ENCODE measurements around the gene MPZL2.

The MPZL2 gene

DNA sequence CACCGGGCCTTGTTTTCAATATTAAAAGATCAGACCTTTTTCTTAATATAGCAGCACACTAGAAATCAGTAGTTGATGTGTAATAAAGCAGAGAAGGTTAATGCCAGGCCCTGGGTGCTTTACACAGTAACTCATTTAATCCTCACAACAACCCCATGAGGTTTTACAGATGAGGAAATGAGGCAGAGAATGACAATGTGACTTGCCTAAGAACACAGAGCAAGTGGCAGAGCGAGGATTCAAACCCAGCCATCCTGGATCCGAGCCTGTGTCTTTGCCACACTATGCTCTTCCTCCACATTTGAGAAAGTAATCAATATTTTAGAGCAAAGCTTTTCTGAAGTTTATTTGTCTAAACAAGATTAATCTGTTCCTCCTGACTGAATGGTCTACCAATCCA lies 46.5 kb downstream of the MPZL2 start:
- no peak for DNase-seq (ENCODE audit: low read depth)

DNA sequence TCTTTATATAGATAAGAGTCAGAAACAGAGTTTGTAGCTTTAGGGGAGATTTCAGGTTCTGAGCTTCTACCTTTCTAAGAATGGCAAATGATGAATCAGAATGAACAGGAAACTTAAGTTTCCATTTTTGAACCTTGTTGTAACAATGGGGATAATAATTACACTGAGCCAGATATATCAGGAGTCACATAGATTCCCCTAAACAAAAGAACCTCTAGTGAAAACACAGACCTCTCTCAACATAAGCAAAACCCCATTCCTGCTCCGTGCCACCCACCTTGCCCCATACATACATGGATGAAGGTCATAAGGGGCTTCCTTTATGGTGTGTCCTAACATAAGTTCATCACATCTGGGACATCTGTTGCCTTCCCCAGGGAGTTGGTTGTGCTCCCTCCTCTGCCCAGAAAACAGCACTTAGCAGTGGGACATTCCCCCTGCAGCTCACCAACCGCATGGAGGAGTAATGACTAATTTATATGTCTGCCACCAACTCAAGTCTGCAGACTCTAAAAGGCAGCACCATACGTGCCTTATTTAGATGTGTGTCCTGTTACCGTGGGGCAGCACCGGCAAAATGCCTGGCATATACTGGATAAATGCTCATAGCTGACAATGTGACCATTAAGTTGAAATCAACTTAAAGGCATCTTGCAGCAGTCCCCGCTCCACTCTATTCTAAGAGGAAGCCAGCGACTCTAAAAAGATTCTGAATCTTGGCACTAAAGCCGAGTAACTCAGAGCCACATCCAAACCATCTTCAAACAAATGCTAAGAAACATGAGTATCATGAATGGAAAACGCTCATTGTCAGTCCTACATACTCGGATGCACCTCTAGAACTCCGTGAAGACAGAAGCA lies 47.2 kb downstream of the MPZL2 start:
- no peak for DNase-seq (ENCODE audit: low read depth)

DNA sequence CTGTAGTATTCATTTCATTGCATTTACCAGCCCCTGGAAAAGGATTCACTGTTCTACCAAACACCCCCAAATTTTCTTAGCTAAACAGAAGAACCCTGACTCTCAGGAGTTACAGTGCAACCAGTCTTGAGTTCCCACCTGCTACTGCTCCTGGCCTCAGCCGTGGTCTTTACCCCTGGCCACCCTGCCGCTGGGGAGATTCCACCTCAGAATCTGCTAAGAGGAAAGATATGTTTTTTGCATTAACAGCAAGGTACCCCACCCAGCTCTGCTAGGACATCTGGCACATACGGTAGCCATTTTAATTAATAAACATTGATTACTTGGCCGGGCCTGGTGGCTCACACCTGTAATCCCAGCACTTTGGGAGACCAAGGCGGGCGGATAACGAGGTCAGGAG lies 48.3 kb downstream of the MPZL2 start:
- no peak for DNase-seq (ENCODE audit: low read depth)

DNA sequence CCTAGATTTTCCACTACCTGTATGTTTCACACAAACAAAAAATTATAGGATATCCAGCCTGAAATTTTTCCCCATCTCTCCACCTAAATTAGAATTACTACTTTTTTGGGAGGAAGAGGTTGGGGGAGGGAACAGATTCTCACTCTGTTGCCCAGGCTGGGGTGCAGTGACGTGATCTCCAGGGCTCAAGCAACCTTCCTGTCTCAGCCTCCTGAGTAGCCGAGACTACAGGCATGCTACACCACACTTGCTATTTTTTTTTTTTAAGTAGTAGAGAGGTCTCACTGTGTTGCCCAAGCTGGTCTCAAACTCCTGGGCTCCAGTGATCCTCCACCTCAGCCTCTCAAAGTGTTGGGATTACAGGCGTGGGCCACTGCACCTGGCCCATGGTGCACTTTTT lies 48.8 kb downstream of the MPZL2 start:
- no peak for DNase-seq (ENCODE audit: low read depth)

DNA sequence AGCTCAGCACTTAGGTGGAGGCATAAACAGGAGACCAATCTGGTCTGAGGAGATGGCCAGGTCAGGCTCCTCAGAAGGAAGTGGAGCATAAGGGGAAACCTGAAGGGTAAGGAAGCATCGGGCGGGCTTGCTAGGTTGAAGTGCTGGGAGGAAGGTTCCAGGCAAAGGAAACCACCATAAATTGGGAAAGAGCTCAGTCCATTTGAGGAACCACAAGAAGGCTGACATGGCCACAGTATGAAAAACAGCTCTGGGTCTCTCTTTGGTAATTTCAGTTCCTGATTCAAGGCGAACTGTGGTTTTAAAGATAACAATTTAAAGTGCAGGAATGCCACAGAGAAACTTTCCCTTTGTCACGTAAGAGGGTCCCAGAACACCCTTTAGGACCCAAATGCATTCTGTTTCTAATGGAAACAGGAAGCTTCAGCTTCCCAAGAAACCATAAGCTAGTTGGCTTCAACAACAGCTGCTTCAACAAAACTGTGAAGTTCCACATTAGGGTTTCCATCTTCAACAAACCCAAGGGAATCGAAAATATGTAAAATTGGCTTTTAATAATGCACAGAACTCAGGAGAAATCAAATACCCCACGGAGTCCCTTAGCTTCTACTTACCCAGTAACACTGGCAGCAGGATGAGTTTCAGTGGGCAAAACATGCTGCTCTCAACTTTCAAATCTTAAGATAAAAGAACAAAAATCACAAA lies 49.7 kb downstream of the MPZL2 start:
- DNase-seq (ENCODE audit: low read depth) = no peak

DNA sequence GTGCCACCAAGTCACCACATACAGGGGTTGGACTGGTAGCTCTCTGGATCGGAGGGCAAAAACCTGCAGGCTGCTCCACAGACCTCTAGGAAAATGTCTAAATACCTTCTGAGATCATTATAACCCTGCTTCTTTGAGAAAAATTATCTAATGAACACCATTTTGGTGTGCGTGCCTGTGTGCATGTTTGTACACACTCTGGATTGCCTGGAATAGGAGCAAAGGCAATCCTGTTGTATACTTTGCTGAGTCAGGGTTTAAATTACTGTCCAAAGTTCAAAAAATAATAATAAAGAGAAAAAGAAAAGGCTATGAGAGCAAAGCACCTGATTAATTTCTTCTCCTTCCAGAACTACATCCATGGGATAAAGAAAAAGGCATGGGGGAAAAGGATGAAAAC lies 50.3 kb downstream of the MPZL2 start:
- DNase-seq (ENCODE audit: low read depth) = no peak

DNA sequence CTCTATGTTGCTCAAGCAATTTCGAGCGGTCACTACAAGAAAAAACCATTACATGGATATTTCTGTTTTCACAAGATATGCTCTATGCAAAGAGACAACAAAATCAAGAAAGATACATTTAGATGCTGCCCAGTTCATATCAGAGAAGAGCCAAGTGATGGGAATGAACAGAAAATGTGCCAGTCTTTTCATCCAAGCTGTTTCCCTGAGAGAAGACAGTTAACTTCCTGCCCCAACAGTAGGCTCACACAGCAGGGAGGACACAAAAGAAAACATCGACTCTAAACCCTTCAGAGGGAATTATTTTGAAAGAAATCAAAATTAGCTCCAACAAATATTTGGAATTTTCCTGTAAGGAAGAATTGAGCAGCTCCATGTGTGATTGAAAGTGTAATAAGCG lies 50.9 kb downstream of the MPZL2 start:
- no peak for DNase-seq (ENCODE audit: low read depth)

DNA sequence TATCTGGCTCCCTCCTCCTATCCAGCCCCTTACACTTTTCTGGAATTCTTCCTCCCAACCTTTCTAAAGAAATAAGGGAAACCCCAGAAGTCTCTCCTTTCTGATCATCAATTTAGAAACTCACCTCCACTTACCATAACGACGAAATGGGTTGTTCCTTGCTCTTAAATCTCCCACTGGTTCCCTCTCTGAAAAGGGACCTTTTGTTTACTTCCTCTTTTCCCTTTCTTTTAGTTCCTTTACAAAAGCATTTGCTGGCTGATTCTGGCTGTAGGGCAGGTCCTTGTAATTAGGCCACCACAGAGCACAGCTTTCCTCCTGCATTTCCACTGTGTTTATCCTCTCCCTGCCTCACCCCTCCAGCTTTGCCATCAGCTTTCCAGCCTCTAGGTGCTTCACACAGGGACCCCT lies 51.3 kb downstream of the MPZL2 start:
- DNase-seq (ENCODE audit: low read depth) = no peak

DNA sequence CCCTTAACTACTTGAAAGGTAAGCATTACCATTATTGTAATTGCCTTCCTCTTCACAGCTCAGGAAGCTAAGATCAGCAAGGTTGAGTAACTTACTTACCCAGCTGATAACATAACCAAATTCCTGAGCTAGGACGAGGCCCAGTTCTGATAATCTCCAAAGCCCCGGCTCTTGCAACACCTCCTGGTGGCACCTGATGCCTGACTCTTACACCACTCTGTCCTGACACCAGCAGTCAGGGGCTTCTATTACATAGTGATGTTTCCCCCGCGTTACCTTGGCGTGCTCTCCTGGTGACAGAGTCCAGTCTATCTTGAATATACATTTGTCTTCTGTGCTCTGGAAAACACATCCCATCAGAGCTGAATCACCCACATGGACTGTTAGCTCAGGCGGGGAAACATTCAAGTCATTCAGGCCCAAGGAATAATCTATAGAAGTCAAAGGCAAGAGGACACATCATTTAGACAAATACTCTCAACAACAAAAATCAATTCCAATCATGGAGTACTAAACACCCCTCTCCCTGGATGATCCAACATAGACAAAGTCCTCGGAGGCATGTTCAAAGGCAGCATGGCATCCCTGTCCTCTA lies 51.9 kb downstream of the MPZL2 start:
- no peak for DNase-seq (ENCODE audit: low read depth)

DNA sequence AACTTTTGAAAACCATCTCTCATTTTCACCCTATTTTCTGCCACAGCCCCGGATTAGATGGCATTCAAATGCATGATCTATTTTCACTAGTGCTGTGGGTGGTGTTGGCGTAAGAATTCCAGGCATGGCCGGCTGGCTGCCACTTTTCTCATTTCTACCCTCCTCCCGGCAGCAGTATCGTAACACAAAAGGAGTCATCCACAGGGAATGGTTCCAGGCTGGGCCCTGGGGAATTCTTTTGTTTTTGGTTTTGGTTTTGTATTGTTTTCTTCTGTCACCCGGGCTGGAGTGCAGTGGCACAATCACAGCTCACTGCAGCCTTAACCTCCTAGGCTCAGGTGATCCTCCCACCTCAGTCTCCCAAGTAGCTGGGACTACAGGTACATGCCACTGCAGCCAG lies 53.1 kb downstream of the MPZL2 start:
- DNase-seq (ENCODE audit: low read depth) = no peak

DNA sequence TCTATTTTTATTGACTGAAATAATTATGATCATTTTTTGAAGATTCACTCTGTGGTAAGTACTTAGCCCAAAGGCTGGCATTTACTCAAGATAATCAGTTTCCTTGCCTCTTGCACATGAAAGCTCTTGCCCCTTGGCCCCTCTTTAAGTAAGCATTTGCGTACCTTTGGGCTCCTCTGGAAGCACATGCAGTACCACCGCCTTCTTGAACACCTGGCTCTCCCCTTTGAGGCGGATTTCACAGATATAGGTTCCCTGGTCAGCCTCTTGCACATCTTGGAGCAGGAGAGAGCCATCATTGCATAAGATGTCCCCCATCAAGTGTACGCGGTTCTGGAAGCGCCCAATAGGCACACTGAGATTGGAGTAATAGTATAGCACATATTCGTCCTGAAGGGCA lies 53.8 kb downstream of the MPZL2 start:
- no peak for DNase-seq (ENCODE audit: low read depth)

DNA sequence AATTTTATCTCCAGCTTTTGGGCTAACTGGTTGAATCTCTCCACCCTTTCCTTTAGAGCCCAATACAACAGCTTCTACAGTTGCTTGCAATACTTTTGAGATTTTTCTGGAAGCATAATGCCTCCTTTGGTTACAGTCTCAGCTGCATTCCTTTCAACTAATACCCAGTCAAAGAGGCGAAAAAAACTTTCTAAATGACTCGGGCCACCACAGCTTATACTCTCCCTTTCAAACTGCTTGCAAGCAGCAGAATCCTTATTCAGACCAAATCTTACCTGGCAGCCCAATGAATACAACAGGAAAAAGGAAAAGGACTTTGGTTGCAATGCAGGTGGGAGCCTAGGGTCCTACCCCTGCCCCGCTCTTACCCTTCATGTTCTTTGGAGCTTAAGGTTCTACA lies 55.1 kb downstream of the MPZL2 start:
- DNase-seq (ENCODE audit: low read depth) = no peak

DNA sequence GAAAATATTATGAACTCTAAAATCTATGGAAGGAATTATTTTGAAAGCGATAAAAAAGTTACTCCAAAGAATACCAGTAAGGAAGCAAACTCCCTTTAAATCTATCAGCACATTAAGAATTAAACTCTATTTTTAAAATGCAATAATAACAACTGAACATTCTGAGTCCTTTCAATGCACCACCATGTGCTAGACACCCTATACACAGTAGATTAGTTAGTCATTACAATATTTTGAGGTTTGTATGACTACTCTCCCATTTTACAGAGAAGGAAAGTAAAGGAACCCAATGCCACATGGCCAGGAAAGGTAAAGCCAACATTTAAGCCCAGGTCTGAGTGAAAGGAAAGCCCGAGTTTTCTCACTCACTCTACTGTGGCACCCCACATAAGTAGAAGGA lies 57.0 kb downstream of the MPZL2 start:
- DNase-seq (ENCODE audit: low read depth) = no peak

DNA sequence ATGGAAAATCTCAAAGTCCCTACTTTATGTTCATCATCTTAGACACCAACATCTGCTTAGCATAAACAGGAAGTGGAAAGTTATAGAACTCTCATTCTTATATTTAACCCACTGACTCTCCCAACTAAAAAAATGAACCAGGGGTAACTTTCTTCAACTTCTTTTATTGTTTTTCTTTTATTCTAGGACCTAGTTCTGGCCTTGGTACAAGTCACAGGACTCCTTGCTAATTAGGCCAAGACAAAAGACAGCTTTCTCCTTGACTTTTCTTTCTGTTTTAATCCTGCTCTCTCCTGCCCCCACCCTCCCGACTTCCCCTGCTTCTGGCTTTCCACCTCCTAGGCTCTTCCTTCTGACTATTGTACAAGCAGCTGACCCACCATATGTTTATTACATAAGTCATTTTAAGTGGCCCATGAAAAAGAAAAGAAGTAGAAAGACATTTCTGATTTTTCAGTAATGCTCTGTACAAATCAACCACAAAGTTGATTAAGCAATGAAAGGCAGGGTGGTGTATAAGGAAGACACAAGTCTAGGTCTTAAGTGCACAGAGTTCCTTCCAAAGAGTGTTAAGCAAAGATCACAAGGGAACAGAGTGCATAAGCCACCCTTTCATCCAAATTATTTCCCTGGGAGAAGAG lies 57.6 kb downstream of the MPZL2 start:
- DNase-seq (ENCODE audit: low read depth) = no peak

DNA sequence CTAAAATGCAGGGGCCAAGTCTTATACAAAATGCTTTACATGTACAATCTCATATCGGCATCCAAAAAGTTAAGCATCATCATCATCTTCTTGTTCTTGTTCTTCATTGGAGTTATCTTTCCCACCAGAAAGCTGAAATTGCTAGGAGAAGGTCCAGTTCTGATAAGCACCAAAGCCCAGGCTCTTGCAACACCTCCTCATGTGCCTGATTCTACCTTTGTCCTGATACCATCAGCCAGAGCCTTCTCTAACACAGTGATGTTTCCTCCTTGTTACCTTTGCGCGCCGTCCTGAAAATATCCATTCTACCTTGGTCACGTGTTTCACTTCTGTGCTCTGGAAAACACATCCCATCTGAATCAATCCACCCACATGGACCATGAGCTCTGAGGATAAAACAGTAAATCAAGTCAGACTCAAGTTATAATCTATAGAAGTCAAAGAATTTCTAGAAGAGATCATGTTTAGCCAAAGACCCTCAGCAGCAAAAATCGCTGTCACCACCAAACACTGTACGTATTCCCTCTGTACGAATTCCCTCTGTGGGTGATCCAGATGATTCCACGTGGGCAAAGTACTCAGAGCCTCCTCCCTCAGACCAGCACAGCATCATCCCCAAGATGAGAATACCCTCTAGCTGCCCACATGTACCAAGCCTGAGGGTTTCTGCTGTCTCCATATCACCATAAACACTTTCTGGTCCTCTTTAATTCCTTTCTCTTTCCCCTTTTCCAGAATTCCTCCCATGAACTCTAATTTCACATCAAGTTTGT lies 58.3 kb downstream of the MPZL2 start:
- no peak for DNase-seq (ENCODE audit: low read depth)

Measured in stimulated activated CD8-positive, alpha-beta memory T cell treated with anti-CD3 and anti-CD28 coated beads, Interleukin-7, amount 100 ng/mL, for 24 hours (primary cell).